ENCODE results near the gene LILRB3.

DNA sequence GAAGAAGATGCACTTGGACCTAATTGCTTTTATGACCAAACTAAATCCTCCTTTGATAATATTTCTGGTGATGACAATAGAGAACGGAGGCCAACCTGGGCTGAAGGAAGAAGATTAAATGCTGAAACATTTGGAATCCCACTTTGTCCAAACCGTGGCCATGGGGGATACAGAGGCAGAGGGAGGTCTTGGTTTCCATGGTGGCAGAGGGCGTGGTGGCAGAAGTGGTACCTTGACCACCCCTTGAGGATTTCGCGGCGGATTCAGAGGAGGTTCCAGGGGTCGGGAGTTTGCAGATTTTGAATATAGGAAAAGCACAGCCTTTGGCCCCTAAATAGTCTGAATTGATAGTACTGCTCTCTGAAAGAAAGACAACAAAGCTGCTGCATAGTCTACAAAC lies 7.2 kb upstream of the LILRB3 start:
- TF ChIP-seq, protein P1, sequence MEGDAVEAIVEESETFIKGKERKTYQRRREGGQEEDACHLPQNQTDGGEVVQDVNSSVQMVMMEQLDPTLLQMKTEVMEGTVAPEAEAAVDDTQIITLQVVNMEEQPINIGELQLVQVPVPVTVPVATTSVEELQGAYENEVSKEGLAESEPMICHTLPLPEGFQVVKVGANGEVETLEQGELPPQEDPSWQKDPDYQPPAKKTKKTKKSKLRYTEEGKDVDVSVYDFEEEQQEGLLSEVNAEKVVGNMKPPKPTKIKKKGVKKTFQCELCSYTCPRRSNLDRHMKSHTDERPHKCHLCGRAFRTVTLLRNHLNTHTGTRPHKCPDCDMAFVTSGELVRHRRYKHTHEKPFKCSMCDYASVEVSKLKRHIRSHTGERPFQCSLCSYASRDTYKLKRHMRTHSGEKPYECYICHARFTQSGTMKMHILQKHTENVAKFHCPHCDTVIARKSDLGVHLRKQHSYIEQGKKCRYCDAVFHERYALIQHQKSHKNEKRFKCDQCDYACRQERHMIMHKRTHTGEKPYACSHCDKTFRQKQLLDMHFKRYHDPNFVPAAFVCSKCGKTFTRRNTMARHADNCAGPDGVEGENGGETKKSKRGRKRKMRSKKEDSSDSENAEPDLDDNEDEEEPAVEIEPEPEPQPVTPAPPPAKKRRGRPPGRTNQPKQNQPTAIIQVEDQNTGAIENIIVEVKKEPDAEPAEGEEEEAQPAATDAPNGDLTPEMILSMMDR (conservative IDR thresholded peaks at IDR 0.05 in 1 of 2, IDR thresholded peaks at IDR 0.05 in 1 of 2; ENCODE audit: low read depth in 1 of 2, low read length in 2 of 2), result no peak
- TF ChIP-seq EZH2 (IDR thresholded peaks at IDR 0.05; ENCODE audit: low read length, missing control alignments), result no peak
